T-cell (primary cell): ENCODE measurements around the gene UBR1. TPM values are rescaled to one million over a fixed set of nuclear protein-coding genes. Genes with fewer than 3 reads are reported as not detected.
"Not testable (repeated sequence)": the region's sequence is repeated elsewhere in the genome, so short reads cannot be mapped to it uniquely, and the experiment has no call there.

Source experiments
- ATAC-seq, 4 experiments: fragments of 200-7000 bp in 3 of 4; fragments of 150-1000 bp in 1 of 4; cut with Tn5 transposase; replicated peaks in 1 of 4; 1 replicate in 3 of 4; 2 replicates in 1 of 4; pipeline ENCODE4 v1.10.0; 2021; ENCODE audit warnings: moderate library complexity in 3 of 4, mild to moderate bottlenecking in 2 of 4, moderate number of reproducible peaks in 1 of 4
- CTCF ChIA-PET, 2 donors: fragments of 300-600 bp; sonication (Branson Sonifier 250); formaldehyde crosslinking; loops; one replicate each; lab custom pipeline; 2022; ENCODE audit warnings: antibody characterized with exemption in 2 of 2; lab: Charles Lee
- POLR2A ChIA-PET, 2 donors: fragments of 300-600 bp; sonication (Branson Sonifier 250); formaldehyde crosslinking; loops; one replicate each; lab custom pipeline; 2022; ENCODE audit warnings: antibody characterized with exemption in 2 of 2; lab: Charles Lee
- DNase-seq, 35 experiments: peaks; one replicate each; pipeline versions ENCODE4 v3.0.0 to v3.0.0-alpha.2; 2013 to 2023
- H3K27ac ChIP-seq: one replicate; pipeline ENCODE4 v1.5.1; 2013; ENCODE audit warnings: low read length
- H3K27me3 ChIP-seq, 2 experiments: replicated peaks in 1 of 2; 1 replicate in 1 of 2; 2 replicates in 1 of 2; pipeline versions ENCODE4 v1.6.1 to v1.7.0; 2013; ENCODE audit warnings: low read length in 1 of 2, mixed read lengths in 1 of 2; ENCODE audit not compliant: control insufficient read depth in 2 of 2, insufficient read depth in 2 of 2; ENCODE audit errors: extremely low read depth in 1 of 2
- H3K36me3 ChIP-seq, 2 donors: 1 replicate in 1 of 2; 2 replicates in 1 of 2; pipeline versions ENCODE4 v1.6.1 to v1.7.0; 2013; ENCODE audit warnings: low read length in 1 of 2; ENCODE audit not compliant: control insufficient read depth in 2 of 2, insufficient read depth in 1 of 2; ENCODE audit errors: extremely low read depth in 1 of 2
- H3K4me1 ChIP-seq, 2 experiments: 1 replicate in 1 of 2; 2 replicates in 1 of 2; pipeline versions ENCODE4 v1.6.1 to v1.7.0; 2013; ENCODE audit warnings: low read length in 2 of 2, mixed read lengths in 1 of 2; ENCODE audit not compliant: insufficient read depth in 2 of 2, control insufficient read depth in 1 of 2; ENCODE audit errors: extremely low read depth in 1 of 2
- H3K4me3 ChIP-seq, 2 donors: 1 replicate in 1 of 2; 2 replicates in 1 of 2; pipeline versions ENCODE4 v1.5.1 to v1.7.0; 2013; ENCODE audit warnings: mild to moderate bottlenecking in 2 of 2, low read length in 1 of 2, moderate library complexity in 1 of 2; ENCODE audit not compliant: control insufficient read depth in 1 of 2; ENCODE audit errors: extremely low read depth in 1 of 2
- H3K9me3 ChIP-seq: 2 replicates; pipeline ENCODE4 v1.7.0; 2013
- H3K27ac Mint-ChIP-seq, 2 donors: one replicate each; pipeline ENCODE4 v1.8.0; 2020 to 2021; ENCODE audit warnings: mild to moderate bottlenecking in 2 of 2, mixed read lengths in 2 of 2
- H3K27me3 Mint-ChIP-seq, 2 donors: one replicate each; pipeline ENCODE4 v1.8.0; 2021 to 2022; ENCODE audit warnings: mixed read lengths in 2 of 2
- H3K36me3 Mint-ChIP-seq: one replicate; pipeline ENCODE4 v1.8.0; 2021; ENCODE audit warnings: mixed read lengths
- H3K4me1 Mint-ChIP-seq, 3 donors: one replicate each; pipeline ENCODE4 v1.8.0; 2020 to 2022; ENCODE audit warnings: mixed read lengths in 3 of 3, mild to moderate bottlenecking in 1 of 3
- H3K4me3 Mint-ChIP-seq, 3 donors: one replicate each; pipeline ENCODE4 v1.8.0; 2020 to 2022; ENCODE audit warnings: mild to moderate bottlenecking in 3 of 3, mixed read lengths in 3 of 3, moderate library complexity in 3 of 3
- H3K9me3 Mint-ChIP-seq, 3 donors: one replicate each; pipeline ENCODE4 v1.8.0; 2020 to 2022; ENCODE audit warnings: mixed read lengths in 3 of 3
- WGBS: methylation state at CpG from one replicate; pipeline ENCODE4 v1.1.5; 2013; ENCODE audit warnings: missing lambda C conversion rate; ENCODE audit not compliant: insufficient coverage; 5-methylcytosine and 5-hydroxymethylcytosine counted together
- total RNA-seq, 35 experiments: library from RNA in 6 of 35; stranded (reverse) in 6 of 35; fragments of 120-200 nt in 1 of 35; gene quantifications; one replicate each; pipeline versions ENCODE4 v1.2.1 to v1.2.4 and lab custom pipeline; 2013 to 2026

The UBR1 gene
- total RNA-seq, 5 donors from 2014 or later (not counting 1 experiment from before 2014, with no cell fraction given): 35.0 to 55.6 (median 41.0) TPM

DNA sequence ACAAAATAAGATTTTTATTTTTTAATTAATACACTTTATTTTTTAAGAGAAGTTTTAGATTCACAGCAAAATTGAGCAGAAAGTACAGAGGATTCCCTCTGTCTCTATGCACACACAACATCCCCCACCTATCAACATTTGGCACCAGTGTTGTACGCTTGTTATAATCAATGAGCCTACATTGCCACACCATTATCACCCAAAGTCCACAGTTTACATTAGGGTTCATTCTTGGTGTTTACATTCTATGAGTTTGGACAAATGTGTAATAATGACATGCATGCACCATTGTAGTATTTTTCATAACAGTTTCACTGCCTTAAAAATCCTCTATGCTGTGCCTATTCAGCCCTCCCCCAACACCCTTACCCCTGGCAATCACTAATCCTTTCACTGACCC, 134.0 kb downstream of the UBR1 start:
- Mint-ChIP-seq H3K9me3 (no peaks in the 10 kb centered on the region), H3K36me3 (peaks cover 75% of the 10 kb centered on the region), H3K4me1 (no peaks in the 10 kb centered on the region), H3K4me3 (no peak overlapping the region), H3K27ac (no peak overlapping the region), H3K27me3 (no peaks in the 10 kb centered on the region)
- ATAC-seq (no peak), DNase-seq (no peak)
- WGBS: no CpG with 5 or more reads among the region's 1 CpG
- ChIA-PET POLR2A (no interaction called here), CTCF (no interaction called here)
- H3K27ac ChIP-seq: no peak overlapping the region
- H3K4me1 ChIP-seq: no peaks in the 10 kb centered on the region
- H3K4me3 ChIP-seq: no peak overlapping the region
- no peaks in the 10 kb centered on the region for H3K27me3 ChIP-seq
- H3K36me3 ChIP-seq: peaks cover 14 to 58% of the 10 kb centered on the region in 2 donors
- H3K9me3 ChIP-seq: no peaks in the 10 kb centered on the region

GRCh38 chr15:42964476-42964875, 141.4 kb downstream of the UBR1 start:
- Histone ChIP-seq H3K27me3 (no peaks in the 10 kb centered on the region), H3K36me3 (peaks cover 5 to 73% of the 10 kb centered on the region in 2 donors), H3K9me3 (no peaks in the 10 kb centered on the region), H3K4me3 (no peak overlapping the region), H3K27ac (no peak overlapping the region), H3K4me1 (no peaks in the 10 kb centered on the region)
- H3K36me3 Mint-ChIP-seq: peaks cover 58% of the 10 kb centered on the region
- no peak for DNase-seq
- ChIA-PET CTCF (no interaction called here), POLR2A (no interaction called here)
- no peak overlapping the region for H3K27ac Mint-ChIP-seq
- WGBS: 100% methylated on average over 5 of the region's 5 CpGs
- no peaks in the 10 kb centered on the region for H3K9me3 Mint-ChIP-seq
- no peaks in the 10 kb centered on the region for H3K27me3 Mint-ChIP-seq
- H3K4me1 Mint-ChIP-seq: no peaks in the 10 kb centered on the region
- no peak for ATAC-seq
- H3K4me3 Mint-ChIP-seq: no peak overlapping the region

DNA sequence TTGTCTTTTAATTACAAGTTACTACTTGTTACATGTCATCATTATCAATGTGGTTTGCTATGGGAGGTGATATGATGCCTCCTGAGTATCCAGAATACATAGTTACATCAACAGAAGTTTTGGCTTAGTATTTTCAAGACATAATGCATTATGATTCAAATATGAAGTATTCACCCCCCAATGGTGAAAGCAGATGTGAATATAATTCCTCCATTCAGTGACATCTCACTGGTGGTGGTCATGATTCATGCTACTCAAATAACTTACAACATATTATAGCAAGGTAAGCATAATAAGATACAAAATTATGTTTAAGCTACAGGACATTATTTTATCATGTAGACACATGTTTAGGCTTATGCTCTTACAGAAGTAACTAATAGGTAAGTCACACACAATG, 150.3 kb downstream of the UBR1 start:
- Mint-ChIP-seq H3K4me1 (no peaks in the 10 kb centered on the region), H3K4me3 (no peak overlapping the region), H3K36me3 (peaks cover 80% of the 10 kb centered on the region), H3K27me3 (no peaks in the 10 kb centered on the region), H3K27ac (no peak overlapping the region), H3K9me3 (no peaks in the 10 kb centered on the region)
- no peak overlapping the region for H3K4me3 ChIP-seq
- no peaks in the 10 kb centered on the region for H3K27me3 ChIP-seq
- DNase-seq (no peak), ATAC-seq (no peak)
- H3K9me3 ChIP-seq: no peaks in the 10 kb centered on the region
- peaks cover 12 to 75% of the 10 kb centered on the region in 2 donors for H3K36me3 ChIP-seq
- CTCF ChIA-PET: no interaction called here
- no peak overlapping the region for H3K27ac ChIP-seq
- POLR2A ChIA-PET: no interaction called here
- no peaks in the 10 kb centered on the region for H3K4me1 ChIP-seq

DNA sequence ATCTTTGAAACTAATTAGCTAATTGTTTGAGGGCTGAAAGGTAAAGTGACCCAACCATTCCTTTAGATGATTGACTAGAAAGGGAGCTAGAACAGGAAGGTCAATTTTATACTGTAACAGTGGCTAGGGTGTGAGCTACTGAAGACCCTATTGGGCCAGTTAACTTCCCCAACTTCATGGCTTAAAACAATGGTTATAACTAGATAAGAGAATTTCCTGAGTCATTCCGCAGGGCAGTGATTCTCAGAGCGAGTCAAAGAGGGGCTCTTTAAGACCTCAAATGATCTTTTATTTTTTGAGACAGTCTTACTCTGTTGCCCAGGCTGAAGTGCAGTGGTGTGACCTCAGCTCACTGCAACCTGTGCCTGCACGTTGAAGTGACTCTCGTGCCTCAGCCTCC, 151.5 kb downstream of the UBR1 start:
- Mint-ChIP-seq H3K4me3 (no peak overlapping the region), H3K27ac (no peak overlapping the region), H3K27me3 (no peaks in the 10 kb centered on the region), H3K36me3 (peaks cover 75% of the 10 kb centered on the region), H3K9me3 (no peaks in the 10 kb centered on the region), H3K4me1 (no peaks in the 10 kb centered on the region)
- ChIA-PET POLR2A (no interaction called here), CTCF (no interaction called here)
- H3K4me3 ChIP-seq: no peak overlapping the region
- DNase-seq: no peak
- no peak overlapping the region for H3K27ac ChIP-seq
- no peaks in the 10 kb centered on the region for H3K4me1 ChIP-seq
- H3K27me3 ChIP-seq: no peaks in the 10 kb centered on the region
- WGBS: 100% methylated on average over 4 of the region's 4 CpGs
- H3K36me3 ChIP-seq: peaks cover 24 to 70% of the 10 kb centered on the region in 2 donors
- no peaks in the 10 kb centered on the region for H3K9me3 ChIP-seq
- ATAC-seq: no peak

- H3K9me3 Mint-ChIP-seq, H3K4me3 Mint-ChIP-seq, H3K27ac Mint-ChIP-seq, ATAC-seq, H3K27me3 Mint-ChIP-seq, H3K27me3 ChIP-seq, CTCF ChIA-PET, H3K27ac ChIP-seq, H3K9me3 ChIP-seq, H3K4me1 ChIP-seq, POLR2A ChIA-PET, DNase-seq, H3K4me1 Mint-ChIP-seq, H3K4me3 ChIP-seq: not testable (repeated sequence)
- H3K36me3 Mint-ChIP-seq: peaks cover 70% of the 10 kb centered on the region
- WGBS: no CpG with 5 or more reads among the region's 3 CpGs
- H3K36me3 ChIP-seq: peaks cover 16 to 65% of the 10 kb centered on the region in 2 donors
Measured at GRCh38 chr15:42948898-42949297, 156.9 kb downstream of the UBR1 start.

GRCh38 chr15:42940527-42940926, 165.3 kb downstream of the UBR1 start:
- no peak for DNase-seq
- WGBS: no CpG with 5 or more reads among the region's 1 CpG
- no peaks in the 10 kb centered on the region for H3K4me1 Mint-ChIP-seq
- H3K27ac ChIP-seq: no peak overlapping the region
- no peak for ATAC-seq
- H3K4me1 ChIP-seq: no peaks in the 10 kb centered on the region
- no peak overlapping the region for H3K27ac Mint-ChIP-seq
- peaks cover 27% of the 10 kb centered on the region for H3K36me3 Mint-ChIP-seq
- peaks cover 0 to 18% of the 10 kb centered on the region in 2 donors for H3K36me3 ChIP-seq
- H3K27me3 ChIP-seq: no peaks in the 10 kb centered on the region
- no peaks in the 10 kb centered on the region for H3K9me3 Mint-ChIP-seq
- ChIA-PET POLR2A (interaction anchor here in 1 of 2 donors (0.7 kb wide), 1 partner anchor 20 kb away, joined by 11 read pairs; no protein-coding TSS in a partner anchor), CTCF (interaction anchor here in 1 of 2 donors (0.7 kb wide), 1 partner anchor 35 kb away, joined by 5 read pairs; no protein-coding TSS in a partner anchor)
- H3K4me3 ChIP-seq: no peak overlapping the region
- H3K4me3 Mint-ChIP-seq: no peak overlapping the region
- H3K27me3 Mint-ChIP-seq: no peaks in the 10 kb centered on the region
- no peaks in the 10 kb centered on the region for H3K9me3 ChIP-seq

DNA sequence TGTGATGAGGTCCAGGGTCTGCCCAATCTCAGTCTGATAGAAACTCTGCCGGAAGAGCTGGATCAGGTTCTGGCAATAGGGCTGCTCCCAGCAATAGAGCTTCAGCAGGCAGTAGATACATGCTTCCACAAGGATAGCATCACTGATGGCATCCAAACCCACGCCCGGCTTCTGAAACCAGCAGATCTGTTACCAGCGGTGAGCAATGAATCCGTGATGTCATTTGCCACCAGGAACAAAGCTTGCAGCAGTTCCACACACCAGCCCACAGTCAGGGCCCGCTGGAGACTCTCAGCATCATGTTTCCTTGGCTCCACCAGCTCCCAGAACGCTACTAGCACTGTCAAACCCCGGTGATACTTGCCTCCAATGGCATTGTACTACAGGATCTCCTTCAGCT, 166.0 kb downstream of the UBR1 start:
- ATAC-seq (no peak), DNase-seq (no peak)
- CTCF ChIA-PET: no interaction called here
- H3K27ac Mint-ChIP-seq: no peak overlapping the region
- Histone ChIP-seq H3K4me3 (no peak overlapping the region), H3K9me3 (no peaks in the 10 kb centered on the region), H3K36me3 (peaks cover 0 to 12% of the 10 kb centered on the region in 2 donors), H3K27ac (no peak overlapping the region), H3K4me1 (no peaks in the 10 kb centered on the region), H3K27me3 (no peaks in the 10 kb centered on the region)
- 90% methylated on average over 7 of the region's 8 CpGs for WGBS
- no peaks in the 10 kb centered on the region for H3K27me3 Mint-ChIP-seq
- H3K9me3 Mint-ChIP-seq: no peaks in the 10 kb centered on the region
- POLR2A ChIA-PET: no interaction called here
- H3K4me1 Mint-ChIP-seq: no peaks in the 10 kb centered on the region
- H3K36me3 Mint-ChIP-seq: peaks cover 21% of the 10 kb centered on the region
- no peak overlapping the region for H3K4me3 Mint-ChIP-seq
